ENCODE results near the gene KRT5.
"Not testable (repeated sequence)": the region's sequence is repeated elsewhere in the genome, so short reads cannot be mapped to it uniquely, and the experiment has no call there.

Gene KRT5

DNA sequence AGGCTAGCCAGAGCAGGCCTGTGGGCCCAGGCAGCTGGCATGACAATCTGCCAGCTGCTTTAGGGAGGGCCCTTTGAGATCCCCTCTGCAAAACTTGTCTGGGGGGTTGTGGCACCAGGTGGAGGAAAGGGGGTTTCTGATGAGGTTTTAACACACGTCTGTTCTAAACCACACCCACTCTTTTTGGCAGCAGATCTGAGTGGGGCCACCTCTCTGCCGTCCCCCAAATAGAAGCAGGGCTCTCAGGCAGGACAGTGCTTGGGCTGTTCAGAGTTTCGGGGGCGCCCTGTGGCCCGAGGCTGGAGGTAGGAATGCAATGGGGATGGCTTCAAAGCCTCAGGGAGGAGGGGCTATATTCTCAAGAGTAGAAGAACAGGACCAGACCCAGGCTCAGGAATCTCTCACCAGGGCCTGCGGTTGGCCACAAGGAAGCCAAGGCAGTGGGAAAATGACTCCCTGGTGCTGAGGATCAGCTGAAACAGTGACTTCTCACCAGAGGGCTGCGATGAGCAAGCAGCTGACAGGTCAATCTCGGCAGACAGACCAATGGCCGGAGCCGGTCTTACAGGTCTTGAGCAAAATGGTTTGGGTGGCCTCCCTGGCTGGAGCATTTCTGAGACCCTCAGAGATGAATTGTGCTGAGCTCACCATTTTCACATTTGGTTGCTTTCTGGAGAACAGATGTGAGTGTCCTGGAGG is 1.5 kb upstream of the KRT5 start:
- no peak for DNase-seq (ENCODE audit: low read depth in 3 of 3, low spot score in 1 of 3)

DNA sequence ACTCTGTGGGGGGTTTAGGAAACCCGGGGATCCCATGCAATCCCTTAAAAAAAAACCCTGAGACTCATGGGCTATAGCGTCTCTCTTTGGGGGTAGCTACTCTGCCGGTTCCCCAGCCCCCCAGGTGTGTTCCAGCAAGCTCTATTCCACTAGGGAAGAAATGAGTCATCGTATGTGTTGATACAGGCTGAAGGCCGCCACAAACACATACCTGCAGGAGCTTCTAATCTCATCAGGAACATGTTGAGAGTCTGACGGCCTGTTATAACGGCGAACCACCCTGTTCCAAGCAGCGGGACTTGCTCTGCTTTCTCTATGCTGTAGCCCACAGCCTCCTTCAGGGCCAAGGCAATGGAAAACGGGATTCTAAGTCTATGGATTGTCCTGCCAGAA is 977 bp upstream of the KRT5 start:
- DNase-seq (ENCODE audit: low read depth in 3 of 3, low spot score in 1 of 3): no peak

GRCh38 chr12:52519387-52519703 is 849 bp downstream of the KRT5 start:
- no peak for DNase-seq (ENCODE audit: low read depth in 3 of 3, low spot score in 1 of 3)

DNA sequence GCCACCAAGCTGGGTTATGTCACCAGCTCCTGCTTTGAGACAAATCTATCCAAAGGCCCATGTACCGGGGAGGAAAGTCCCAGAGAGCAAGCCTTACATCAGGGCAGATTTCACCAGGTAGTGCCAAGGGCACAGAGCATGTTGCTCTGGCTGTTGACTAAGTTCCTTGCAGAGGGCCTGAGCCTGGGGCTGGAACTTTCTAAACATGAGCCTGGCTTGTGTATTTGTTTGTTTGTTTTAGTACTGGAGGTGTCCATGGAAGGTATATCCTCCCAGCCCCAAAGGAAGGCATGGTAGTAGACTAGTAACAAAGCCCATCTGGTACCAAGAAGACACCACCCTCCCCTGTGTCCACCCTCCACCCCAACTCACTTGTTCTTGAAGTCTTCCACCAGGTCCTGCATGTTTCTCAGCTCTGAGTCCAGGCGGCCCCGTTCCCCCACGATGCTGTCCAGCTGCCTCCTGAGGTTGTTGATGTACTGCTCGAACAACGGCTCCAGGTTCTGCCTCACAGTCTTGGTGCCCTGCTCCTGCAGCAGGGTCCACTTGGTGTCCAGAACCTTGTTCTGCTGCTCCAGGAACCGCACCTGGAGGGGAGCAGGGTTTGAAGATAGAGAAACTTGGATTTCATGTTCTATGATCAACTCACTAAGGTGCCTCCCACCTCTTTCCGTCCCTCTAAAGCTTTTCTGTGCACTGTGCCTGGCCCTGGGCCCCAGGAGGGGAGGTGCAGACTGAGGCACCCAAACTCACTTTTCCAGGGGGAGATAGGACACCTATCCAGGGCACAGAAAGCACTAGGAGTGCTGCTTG is 1.4 kb downstream of the KRT5 start:
- no peak for DNase-seq (ENCODE audit: low read depth in 3 of 3, low spot score in 1 of 3)

DNA sequence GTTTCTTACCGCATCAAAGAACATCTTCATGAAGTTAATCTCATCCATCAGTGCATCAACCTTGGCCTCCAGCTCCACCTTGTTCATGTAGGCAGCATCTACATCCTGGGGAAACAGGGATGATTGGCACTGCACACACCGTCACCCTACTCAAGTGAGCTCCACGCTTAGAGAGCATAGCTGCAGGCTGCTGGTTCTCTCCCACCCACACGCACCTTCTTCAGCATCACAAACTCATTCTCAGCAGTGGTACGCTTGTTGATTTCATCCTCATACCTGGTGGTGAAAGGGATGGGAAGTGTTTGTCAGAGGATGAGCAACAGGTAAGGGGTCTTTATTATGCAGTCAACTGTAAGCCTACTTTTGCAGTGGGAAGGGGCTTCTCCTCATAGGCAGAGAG is 2.3 kb downstream of the KRT5 start:
- DNase-seq (ENCODE audit: low read depth in 3 of 3, low spot score in 1 of 3): no peak

DNA sequence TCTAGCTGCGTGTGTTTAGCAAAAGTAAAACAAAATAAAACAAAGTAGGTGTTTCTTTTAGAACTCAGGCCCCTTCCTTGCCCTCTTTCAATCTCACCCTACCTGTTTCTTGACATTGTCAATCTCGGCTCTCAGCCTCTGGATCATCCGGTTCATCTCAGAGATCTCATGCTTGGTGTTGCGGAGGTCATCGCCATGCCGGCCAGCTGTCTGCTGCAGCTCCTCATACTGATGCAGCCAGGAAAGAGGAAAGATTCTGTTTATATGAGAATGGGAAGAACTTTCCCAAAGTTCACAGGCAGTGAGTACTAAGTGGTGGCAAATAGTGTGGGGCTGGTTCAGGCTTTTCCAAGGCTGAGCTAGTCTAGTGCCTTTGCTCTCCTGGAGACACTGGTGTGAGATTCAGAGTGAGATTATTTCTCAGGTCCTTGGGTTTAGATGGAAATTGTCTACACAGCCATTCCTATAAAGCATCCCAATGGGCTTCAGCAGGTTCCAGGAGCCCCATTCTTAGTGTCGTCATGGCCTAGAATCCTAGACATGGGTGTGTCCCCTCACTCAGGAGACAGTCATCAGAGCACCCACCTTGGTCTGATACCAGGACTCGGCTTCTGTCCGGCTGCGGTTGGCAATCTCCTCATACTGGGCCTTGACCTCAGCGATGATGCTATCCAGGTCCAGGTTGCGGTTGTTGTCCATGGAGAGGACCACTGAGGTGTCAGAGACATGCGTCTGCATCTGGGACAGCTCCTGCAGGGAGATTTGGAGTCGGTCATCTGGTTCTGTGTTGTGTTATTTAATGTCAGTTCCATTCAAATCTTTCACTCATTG is 3.0 kb downstream of the KRT5 start:
- no peak for DNase-seq (ENCODE audit: low read depth in 3 of 3, low spot score in 1 of 3)

GRCh38 chr12:52515927-52516831 is 4.0 kb downstream of the KRT5 start:
- DNase-seq (ENCODE audit: low read depth in 3 of 3, low spot score in 1 of 3): no peak

DNA sequence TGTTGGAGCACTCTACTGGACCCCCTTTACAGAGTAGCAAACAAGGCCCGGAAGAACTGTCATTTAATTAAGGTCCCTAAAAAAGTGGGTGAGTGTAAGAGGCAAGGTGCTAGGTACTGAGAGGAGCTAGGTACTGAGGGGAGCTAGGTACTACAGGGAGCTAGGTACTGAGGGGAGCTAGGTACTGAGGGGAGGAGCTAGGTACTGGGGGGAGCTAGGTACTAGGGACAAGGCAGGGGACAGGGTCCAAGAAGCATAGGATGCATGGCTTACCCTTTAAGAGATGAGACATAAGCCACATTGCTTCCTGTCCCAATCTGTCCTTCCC is 4.9 kb downstream of the KRT5 start:
- no peak for DNase-seq (ENCODE audit: low read depth in 3 of 3, low spot score in 1 of 3)

- DNase-seq (ENCODE audit: low read depth in 3 of 3, low spot score in 1 of 3): no peak
Measured at GRCh38 chr12:52514471-52515318, 5.5 kb downstream of the KRT5 start.

DNA sequence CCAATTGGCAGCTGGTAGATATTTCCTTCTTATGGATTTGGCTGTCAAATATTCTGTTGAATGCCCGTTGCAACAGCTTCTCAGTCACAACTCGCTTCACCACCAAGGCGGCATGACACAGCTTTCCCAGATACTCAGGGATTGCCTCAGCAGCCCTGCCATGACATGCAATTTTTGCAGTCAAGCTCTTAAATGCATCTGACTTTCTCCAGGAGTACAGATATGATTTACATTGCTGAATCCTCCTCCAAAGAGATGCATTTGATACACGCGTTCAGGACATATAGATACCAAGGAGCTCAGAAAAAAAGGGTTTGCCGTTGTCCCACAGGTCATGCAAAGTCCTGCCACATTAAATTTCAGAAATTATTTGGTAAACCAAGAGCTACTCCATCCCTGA is 6.5 kb downstream of the KRT5 start:
- no peak for DNase-seq (ENCODE audit: low read depth in 3 of 3, low spot score in 1 of 3)

GRCh38 chr12:52508211-52508610 is 12.0 kb downstream of the KRT5 start:
- DNase-seq (ENCODE audit: low read depth in 3 of 3, low spot score in 1 of 3): no peak

DNA sequence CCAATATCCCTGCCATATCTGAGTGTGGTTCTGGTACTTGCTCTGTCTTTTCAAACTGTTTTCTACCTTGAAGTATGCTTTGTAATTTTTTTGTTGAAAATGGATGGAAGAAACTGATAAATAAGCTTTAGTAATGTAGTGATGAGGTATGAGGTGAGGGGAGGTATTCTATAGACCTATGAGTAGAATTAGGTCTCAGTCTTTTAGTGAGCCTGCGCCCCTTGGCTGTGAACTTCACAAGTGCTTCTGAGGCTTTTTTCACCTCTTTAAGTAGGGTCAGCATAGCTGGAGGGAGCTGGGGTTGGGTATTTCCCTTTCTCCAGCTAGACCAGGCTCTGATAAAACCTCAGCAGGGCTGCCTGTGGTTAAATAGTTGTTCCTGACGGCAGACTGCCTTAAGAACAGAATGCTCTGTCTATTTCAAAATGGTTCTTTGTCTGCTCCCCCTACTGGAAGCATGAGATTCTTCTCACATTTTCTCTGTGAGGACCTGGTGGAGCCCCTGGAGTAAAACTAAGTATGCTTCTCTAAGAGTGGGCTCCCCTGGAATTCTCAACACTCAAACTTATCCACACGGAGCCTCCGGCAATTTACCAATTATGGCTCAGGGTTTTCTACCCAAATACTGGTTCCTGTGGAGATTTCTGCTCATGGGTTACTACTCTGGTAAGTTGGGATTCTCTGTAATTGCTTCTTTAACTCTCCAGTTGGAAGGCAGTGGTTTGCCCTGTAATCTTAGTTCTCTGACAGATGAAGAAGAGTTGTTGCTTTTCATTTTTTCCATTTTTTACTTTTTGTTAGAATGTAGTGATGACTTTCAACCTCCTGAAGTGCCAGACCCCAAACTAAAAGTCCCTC is 13.1 kb downstream of the KRT5 start:
- no peak for DNase-seq (ENCODE audit: low read depth in 3 of 3, low spot score in 1 of 3)

DNA sequence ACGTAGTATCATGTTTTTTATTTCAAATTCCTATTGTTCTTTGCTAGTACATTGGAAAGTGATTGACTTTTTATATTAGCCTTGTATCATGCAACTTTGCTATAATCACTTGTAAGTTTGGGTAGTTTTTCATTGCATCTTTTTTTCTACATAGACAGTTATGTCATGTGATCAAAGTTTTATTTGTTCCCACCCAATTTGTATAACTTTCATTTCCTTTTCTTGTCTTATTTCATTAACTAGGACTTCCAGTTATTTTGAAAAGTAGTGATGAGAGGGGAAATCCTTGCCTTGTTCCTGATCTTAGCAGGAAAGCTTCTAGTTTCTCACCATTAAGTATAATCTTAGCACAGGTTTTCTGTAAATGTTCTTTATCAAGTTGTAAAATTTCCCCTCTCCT is 17.3 kb downstream of the KRT5 start:
- DNase-seq (ENCODE audit: low read depth in 3 of 3, low spot score in 1 of 3): no peak

DNA sequence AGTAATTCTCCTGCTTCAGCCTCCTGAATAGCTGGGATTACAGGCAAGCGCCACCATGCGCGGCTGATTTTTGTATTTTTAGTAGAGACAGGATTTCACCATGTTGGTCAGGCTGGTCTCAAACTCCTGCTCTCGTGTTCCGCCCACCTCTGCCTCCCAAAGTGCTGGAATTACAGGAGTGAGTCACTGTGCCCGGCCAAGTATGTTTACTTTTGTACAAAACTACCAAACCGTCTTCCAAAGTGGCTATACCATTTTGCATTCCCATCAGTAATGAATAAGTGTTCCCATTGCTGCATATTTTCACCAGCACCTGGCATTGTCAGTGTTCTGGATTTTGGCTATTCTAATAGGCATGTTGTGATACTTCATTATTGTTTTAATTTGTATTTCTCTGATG is 18.7 kb downstream of the KRT5 start:
- no peak for DNase-seq (ENCODE audit: low read depth in 3 of 3, low spot score in 1 of 3)

GRCh38 chr12:52500574-52500973 is 19.6 kb downstream of the KRT5 start:
- DNase-seq (ENCODE audit: low read depth in 3 of 3, low spot score in 1 of 3): not testable (repeated sequence)

GRCh38 chr12:52499806-52500560 is 20.2 kb downstream of the KRT5 start:
- no peak for DNase-seq (ENCODE audit: low read depth in 3 of 3, low spot score in 1 of 3)

DNA sequence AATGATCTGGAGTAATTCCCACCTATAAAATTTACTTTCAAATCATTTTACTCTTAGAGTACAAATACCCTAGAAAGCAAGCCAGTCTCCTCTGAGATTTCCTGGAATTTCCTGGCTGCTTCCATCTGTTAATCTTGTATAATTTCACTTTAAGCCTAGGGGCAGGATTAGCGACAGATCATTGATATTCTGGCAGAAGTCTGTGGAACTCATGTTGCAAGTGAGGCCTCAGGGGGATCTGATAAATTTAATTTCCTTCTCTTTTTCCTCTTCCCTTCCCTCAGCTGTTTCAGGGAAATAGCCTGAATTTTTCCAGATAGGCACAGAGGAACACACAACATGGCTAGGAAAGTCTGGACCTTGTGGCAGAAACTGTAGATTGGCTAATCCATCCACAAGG is 21.2 kb downstream of the KRT5 start:
- no peak for DNase-seq (ENCODE audit: low read depth in 3 of 3, low spot score in 1 of 3)

DNA sequence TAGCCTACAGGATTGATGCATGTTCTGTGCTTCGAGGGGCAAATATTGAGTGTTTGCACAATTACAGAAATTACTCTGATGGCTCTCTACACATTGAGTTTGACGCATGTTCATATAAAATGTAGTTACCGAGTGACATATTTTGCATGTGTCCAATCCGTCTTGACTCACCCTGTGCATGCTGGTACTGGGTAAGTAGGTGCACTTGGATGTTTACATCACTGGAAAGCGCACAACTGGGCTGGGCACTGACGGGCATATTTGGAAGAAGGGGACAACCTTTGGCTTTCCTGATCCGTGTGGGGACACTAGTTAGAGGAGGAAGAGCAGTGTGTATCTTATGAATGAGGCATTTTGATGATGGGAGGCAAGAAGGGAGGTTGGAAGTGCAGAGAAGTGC is 22.2 kb downstream of the KRT5 start:
- no peak for DNase-seq (ENCODE audit: low read depth in 3 of 3, low spot score in 1 of 3)

All from stimulated activated CD4-positive, alpha-beta T cell treated with anti-CD3 and anti-CD28 coated beads, TNF-alpha, amount 100 ng/mL, for 1 hour (primary cell).